ENCODE results near the gene TRIM15. TPM values are rescaled to one million over a fixed set of nuclear protein-coding genes. Genes with fewer than 3 reads are reported as not detected.

The TRIM15 gene
- total and polyA plus RNA-seq, 2 donors (not counting 3 experiments of a cell fraction or from before 2014, with no cell fraction given), result not detected

DNA sequence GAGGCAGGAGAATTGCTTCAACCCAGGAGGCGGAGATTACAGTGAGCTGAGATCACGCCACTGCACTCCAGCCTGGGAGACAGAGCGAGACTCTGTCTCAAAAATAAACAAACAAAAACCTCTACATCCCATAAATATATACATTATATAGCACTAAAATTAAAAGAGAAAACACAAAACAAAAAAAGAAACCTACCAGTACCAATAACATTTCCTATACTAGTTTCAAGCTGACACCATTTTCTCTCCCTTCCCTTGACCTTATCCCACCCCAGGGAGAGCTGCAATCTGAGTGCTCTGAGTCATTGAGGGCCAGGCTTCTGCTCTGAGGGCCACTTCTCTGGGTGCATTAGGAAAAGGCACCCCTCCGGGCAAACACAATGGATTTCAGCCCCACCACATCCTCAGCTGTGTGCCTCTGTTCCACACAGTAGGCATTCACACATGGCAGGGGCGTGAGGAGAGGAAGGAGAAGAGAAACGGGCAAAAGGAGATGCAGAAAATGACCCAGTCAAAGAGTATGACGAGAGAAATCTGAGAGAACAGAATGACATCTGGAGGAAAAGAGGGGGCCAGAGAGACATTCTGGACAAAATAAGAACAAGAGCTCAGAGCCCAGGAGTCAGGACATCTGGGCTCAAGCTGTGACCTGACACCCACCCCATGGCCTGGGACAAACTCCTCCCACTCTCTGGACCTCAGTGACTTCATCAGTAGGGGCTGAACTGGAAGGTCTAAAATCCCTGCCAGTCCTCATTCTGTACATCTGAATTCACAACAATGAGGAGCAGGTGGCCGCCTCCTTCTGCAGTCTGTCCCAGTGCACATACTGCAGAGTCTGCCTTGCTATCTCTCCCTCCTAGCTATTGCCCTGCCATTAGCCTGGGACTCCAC, 31.7 kb downstream of the TRIM15 start:
- no peaks in the 10 kb centered on the region for H3K9me3 ChIP-seq (replicated peaks; ENCODE audit: control insufficient read depth, insufficient read depth, low read length)
- DNase-seq (ENCODE audit: low read depth, low spot score), result no peak
- no peaks in the 10 kb centered on the region for H3K27me3 ChIP-seq (ENCODE audit: control insufficient read depth in 2 of 2, insufficient read depth in 2 of 2, low read length in 2 of 2)
- H3K4me3 ChIP-seq (replicated peaks in 1 of 3; ENCODE audit: insufficient read depth in 1 of 3, low read depth in 1 of 3, low read length in 3 of 3), result no peak overlapping the region
- ChIA-PET POLR2A (no interaction called here), CTCF (interaction anchor here (1.2 to 1.3 kb wide), 2 partner anchors 21 to 92 kb away, joined by 3 to 4 read pairs; no protein-coding TSS in a partner anchor)
- no TSS peak for BruUV-seq (replicated peaks)
- TF ChIP-seq MYC (IDR thresholded peaks at IDR 0.05; ENCODE audit: low read depth, low read length), result no peak
- TF ChIP-seq POLR2AphosphoS5 (IDR thresholded peaks at IDR 0.05; ENCODE audit: insufficient read depth, low read depth, low read length), result no peak
- TF ChIP-seq EZH2 (IDR thresholded peaks at IDR 0.05; ENCODE audit: borderline replicate concordance, low read depth, low read length, severe bottlenecking), result no peak
- TF ChIP-seq, protein P1, sequence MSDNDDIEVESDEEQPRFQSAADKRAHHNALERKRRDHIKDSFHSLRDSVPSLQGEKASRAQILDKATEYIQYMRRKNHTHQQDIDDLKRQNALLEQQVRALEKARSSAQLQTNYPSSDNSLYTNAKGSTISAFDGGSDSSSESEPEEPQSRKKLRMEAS (IDR thresholded peaks at IDR 0.05; ENCODE audit: insufficient read depth, insufficient read length), result no peak
- TF ChIP-seq, protein P2, sequence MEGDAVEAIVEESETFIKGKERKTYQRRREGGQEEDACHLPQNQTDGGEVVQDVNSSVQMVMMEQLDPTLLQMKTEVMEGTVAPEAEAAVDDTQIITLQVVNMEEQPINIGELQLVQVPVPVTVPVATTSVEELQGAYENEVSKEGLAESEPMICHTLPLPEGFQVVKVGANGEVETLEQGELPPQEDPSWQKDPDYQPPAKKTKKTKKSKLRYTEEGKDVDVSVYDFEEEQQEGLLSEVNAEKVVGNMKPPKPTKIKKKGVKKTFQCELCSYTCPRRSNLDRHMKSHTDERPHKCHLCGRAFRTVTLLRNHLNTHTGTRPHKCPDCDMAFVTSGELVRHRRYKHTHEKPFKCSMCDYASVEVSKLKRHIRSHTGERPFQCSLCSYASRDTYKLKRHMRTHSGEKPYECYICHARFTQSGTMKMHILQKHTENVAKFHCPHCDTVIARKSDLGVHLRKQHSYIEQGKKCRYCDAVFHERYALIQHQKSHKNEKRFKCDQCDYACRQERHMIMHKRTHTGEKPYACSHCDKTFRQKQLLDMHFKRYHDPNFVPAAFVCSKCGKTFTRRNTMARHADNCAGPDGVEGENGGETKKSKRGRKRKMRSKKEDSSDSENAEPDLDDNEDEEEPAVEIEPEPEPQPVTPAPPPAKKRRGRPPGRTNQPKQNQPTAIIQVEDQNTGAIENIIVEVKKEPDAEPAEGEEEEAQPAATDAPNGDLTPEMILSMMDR (IDR thresholded peaks at IDR 0.05; ENCODE audit: extremely low read depth in 1 of 2, insufficient read depth in 1 of 2, low read depth in 1 of 2, low read length in 2 of 2), result no peak
- no peak for TF ChIP-seq JUN (IDR thresholded peaks at IDR 0.05; ENCODE audit: borderline replicate concordance, insufficient read depth, insufficient read length, low read depth)
- TF ChIP-seq FOS (IDR thresholded peaks at IDR 0.05; ENCODE audit: borderline replicate concordance, insufficient read depth, low read length), result no peak
- no peak for TF ChIP-seq GATA2 (IDR thresholded peaks at IDR 0.05; ENCODE audit: insufficient read depth, insufficient read length, low read depth, low read length)
- no peak for TF ChIP-seq POLR2A (IDR thresholded peaks at IDR 0.05; ENCODE audit: low read depth, low read length)
- H2AFZ ChIP-seq (ENCODE audit: low read depth, low read length), result no peak overlapping the region
- H4K20me1 ChIP-seq (replicated peaks; ENCODE audit: control insufficient read depth, extremely low read depth, insufficient read depth, low read length), result no peaks in the 10 kb centered on the region
- H3K36me3 ChIP-seq (ENCODE audit: control insufficient read depth in 2 of 2, extremely low read depth in 1 of 2, insufficient read depth in 2 of 2, low read length in 2 of 2), result peaks cover 9 to 28% of the 10 kb centered on the region in 2 experiments
- no peak overlapping the region for H3K4me2 ChIP-seq (ENCODE audit: insufficient read depth, low read length)
- intact Hi-C loops (cut with micrococcal nuclease) (no loop called here), dilution Hi-C loops (cut with MboI; ENCODE audit: extremely low pct_ligation_motif_present, low sequenced_read_pairs) (no loop called here)
- no peak overlapping the region for H3K9ac ChIP-seq (replicated peaks; ENCODE audit: extremely low read depth, insufficient read depth, low read length)
- H3K27ac ChIP-seq (ENCODE audit: insufficient read depth, low read depth, low read length), result no peak overlapping the region
- no peaks in the 10 kb centered on the region for H3K9me1 ChIP-seq (replicated peaks; ENCODE audit: control insufficient read depth, extremely low read depth, insufficient read depth, low read length)
- FAIRE-seq, result no peak
- no peaks in the 10 kb centered on the region for H3K4me1 ChIP-seq (ENCODE audit: control insufficient read depth, extremely low read depth, insufficient read depth, low read length)
- H3K79me2 ChIP-seq (ENCODE audit: control insufficient read depth, insufficient read depth, low read length), result no peaks in the 10 kb centered on the region

All from endothelial cell of umbilical vein (primary cell).